D721Med (cell line): ENCODE results near the gene MTHFSD.

Source experiments
- DNase-seq: peaks from one replicate; pipeline ENCODE4 v3.0.0; 2011; ENCODE audit warnings: low spot score; ENCODE audit not compliant: insufficient read length
- FAIRE-seq: peaks from 2 replicates; lab custom pipeline; 2011; peaks lifted over from hg19 to GRCh38; lab: Jason Lieb, UNC
- CTCF ChIP-seq: IDR thresholded peaks from 2 replicates; pipeline ENCODE4 v1.5.1; 2012; ENCODE audit warnings: mild to moderate bottlenecking, control low read depth; ENCODE audit not compliant: insufficient read depth; ENCODE audit errors: missing control alignments

Gene MTHFSD

GRCh38 chr16:86517652-86518258 is 37.3 kb downstream of the MTHFSD start:
- DNase-seq, result no peak
- peak; percentile 65 for TF ChIP-seq CTCF
- no peak for FAIRE-seq

GRCh38 chr16:86517033-86517432 is 38.0 kb downstream of the MTHFSD start:
- no peak for TF ChIP-seq CTCF
- DNase-seq (no peak), FAIRE-seq (no peak)

- DNase-seq (no peak), FAIRE-seq (no peak)
- TF ChIP-seq CTCF, result no peak
Observed at GRCh38 chr16:86516623-86517003, 38.4 kb downstream of the MTHFSD start.

- no peak for TF ChIP-seq CTCF
- DNase-seq (no peak), FAIRE-seq (no peak)
Observed at GRCh38 chr16:86515777-86516622, 39.0 kb downstream of the MTHFSD start.

- DNase-seq, result no peak
- TF ChIP-seq CTCF, result no peak
- no peak for FAIRE-seq
Observed at GRCh38 chr16:86515413-86515776, 39.6 kb downstream of the MTHFSD start.

- no peak for FAIRE-seq
- no peak for DNase-seq
- TF ChIP-seq CTCF, result no peak
Observed at GRCh38 chr16:86514481-86515376, 40.3 kb downstream of the MTHFSD start.
